DND-41 (cell line): ENCODE measurements around the gene SCN2A.

Source experiments
- EZH2 ChIP-seq: IDR thresholded peaks from 3 replicates; pipeline ENCODE4 v1.6.1; 2012; ENCODE audit warnings: borderline replicate concordance, low read depth, mild to moderate bottlenecking, moderate library complexity, low read length, inconsistent platforms; ENCODE audit not compliant: severe bottlenecking
- TF ChIP-seq, protein P1 (sequence below): IDR thresholded peaks from 2 replicates; pipeline ENCODE4 v1.5.1; 2012; ENCODE audit warnings: borderline replicate concordance, low read length, moderate library complexity, mild to moderate bottlenecking; ENCODE audit not compliant: poor library complexity, severe bottlenecking; ENCODE audit errors: extremely low read depth

- TF ChIP-seq, protein P1, sequence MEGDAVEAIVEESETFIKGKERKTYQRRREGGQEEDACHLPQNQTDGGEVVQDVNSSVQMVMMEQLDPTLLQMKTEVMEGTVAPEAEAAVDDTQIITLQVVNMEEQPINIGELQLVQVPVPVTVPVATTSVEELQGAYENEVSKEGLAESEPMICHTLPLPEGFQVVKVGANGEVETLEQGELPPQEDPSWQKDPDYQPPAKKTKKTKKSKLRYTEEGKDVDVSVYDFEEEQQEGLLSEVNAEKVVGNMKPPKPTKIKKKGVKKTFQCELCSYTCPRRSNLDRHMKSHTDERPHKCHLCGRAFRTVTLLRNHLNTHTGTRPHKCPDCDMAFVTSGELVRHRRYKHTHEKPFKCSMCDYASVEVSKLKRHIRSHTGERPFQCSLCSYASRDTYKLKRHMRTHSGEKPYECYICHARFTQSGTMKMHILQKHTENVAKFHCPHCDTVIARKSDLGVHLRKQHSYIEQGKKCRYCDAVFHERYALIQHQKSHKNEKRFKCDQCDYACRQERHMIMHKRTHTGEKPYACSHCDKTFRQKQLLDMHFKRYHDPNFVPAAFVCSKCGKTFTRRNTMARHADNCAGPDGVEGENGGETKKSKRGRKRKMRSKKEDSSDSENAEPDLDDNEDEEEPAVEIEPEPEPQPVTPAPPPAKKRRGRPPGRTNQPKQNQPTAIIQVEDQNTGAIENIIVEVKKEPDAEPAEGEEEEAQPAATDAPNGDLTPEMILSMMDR: no peak
- no peak for TF ChIP-seq EZH2
Measured at GRCh38 chr2:165390875-165391274, 151.7 kb downstream of the SCN2A start.
